A549 (cell line): Measurements from ENCODE around the gene COL5A1. TPM values are rescaled to one million over a fixed set of nuclear protein-coding genes. Genes with fewer than 3 reads are reported as not detected.

Experiments used
- ATAC-seq, 2 experiments: fragments of 200-7000 bp in 1 of 2; fragments of >200 bp in 1 of 2; cut with Nextera tagmentation in 1 of 2; cut with Tn5 transposase in 1 of 2; 3 replicates each; pipeline versions ENCODE4 v1.8.0 to v1.9.1; 2018 to 2020; ENCODE audit warnings: mild to moderate bottlenecking in 1 of 2, moderate library complexity in 1 of 2
- CTCF ChIA-PET: fragments of 300-600 bp; sonication (Branson Sonifier 250); formaldehyde crosslinking; extraction: SDS; loops from one replicate; lab custom pipeline; 2021; ENCODE audit warnings: antibody characterized with exemption, inconsistent platforms; lab: Yijun Ruan, JAX
- POLR2A ChIA-PET: fragments of 350-600 bp; formaldehyde crosslinking; extraction: SDS; loops from one replicate; lab custom pipeline; 2021; ENCODE audit warnings: antibody characterized with exemption, inconsistent platforms; lab: Yijun Ruan, JAX
- DNase-seq, 2 experiments: peaks; one replicate each; pipeline versions ENCODE4 v3.0.0 to v3.0.0-alpha.2; 2011 to 2016; ENCODE audit warnings: low read depth in 1 of 2, low spot score in 1 of 2
- FAIRE-seq: peaks from 2 replicates; lab custom pipeline; 2011; peaks lifted over from hg19 to GRCh38; lab: Jason Lieb, UNC
- H3K27ac ChIP-seq, 2 experiments: fragments of >200 bp; sonication (Bioruptor Twin); formaldehyde crosslinking; 3 replicates each; pipeline ENCODE4 v1.5.1; 2016 to 2017
- H3K4me1 ChIP-seq: fragments of >200 bp; sonication (Bioruptor Twin); formaldehyde crosslinking; 3 replicates; pipeline ENCODE4 v1.6.1; 2016
- H3K4me2 ChIP-seq: fragments of >200 bp; sonication (Bioruptor Twin); formaldehyde crosslinking; 3 replicates; pipeline ENCODE4 v1.6.1; 2016
- H3K4me3 ChIP-seq: fragments of >200 bp; sonication (Bioruptor Twin); formaldehyde crosslinking; 3 replicates; pipeline ENCODE4 v1.5.1; 2016
- H3K9me3 ChIP-seq: fragments of >200 bp; sonication (Bioruptor Twin); formaldehyde crosslinking; 3 replicates; pipeline ENCODE4 v1.6.1; 2016
- CHD4 ChIP-seq: fragments of 200-600 bp; sonication (generic); IDR thresholded peaks from 2 replicates; pipeline ENCODE4 v1.6.1; 2016; ENCODE audit warnings: antibody characterized with exemption, mild to moderate bottlenecking, borderline replicate concordance
- CTCF ChIP-seq: fragments of >200 bp; sonication (Bioruptor Twin); formaldehyde crosslinking; IDR thresholded peaks from 3 replicates; pipeline ENCODE4 v1.5.1; 2016
- EHMT2 ChIP-seq: fragments of 200-600 bp; sonication (generic); IDR thresholded peaks from 2 replicates; pipeline ENCODE4 v1.6.1; 2016; ENCODE audit warnings: antibody characterized with exemption, low read depth, mild to moderate bottlenecking, moderate library complexity
- ELK1 ChIP-seq: fragments of 150-350 bp; IDR thresholded peaks from 2 replicates; pipeline ENCODE4 v1.6.1; 2014; ENCODE audit warnings: low read depth, mild to moderate bottlenecking, low read length
- GATA3 ChIP-seq: IDR thresholded peaks from 2 replicates; pipeline ENCODE4 v1.6.1; 2012; ENCODE audit warnings: borderline replicate concordance
- HDAC2 ChIP-seq: fragments of 200-600 bp; sonication (generic); IDR thresholded peaks from 2 replicates; pipeline ENCODE4 v1.6.1; 2016
- HMGXB4 ChIP-seq: fragments of 250-450 bp; sonication (Bioruptor Pico); IDR thresholded peaks from 2 replicates; pipeline ENCODE4 v1.5.0; 2021; ENCODE audit warnings: mild to moderate bottlenecking, moderate library complexity, borderline replicate concordance
- HOXA7 ChIP-seq: fragments of 250-450 bp; sonication (Bioruptor Pico); IDR thresholded peaks from 2 replicates; pipeline ENCODE4 v1.5.0; 2020; ENCODE audit warnings: mild to moderate bottlenecking, moderate library complexity
- KDM1A ChIP-seq: fragments of 200-600 bp; sonication (generic); IDR thresholded peaks from 2 replicates; pipeline ENCODE4 v1.6.1; 2016; ENCODE audit warnings: low read depth, mild to moderate bottlenecking
- KDM5A ChIP-seq: fragments of 200-600 bp; sonication (generic); IDR thresholded peaks from 2 replicates; pipeline ENCODE4 v1.6.1; 2016; ENCODE audit warnings: antibody characterized with exemption, mild to moderate bottlenecking
- MAX ChIP-seq: IDR thresholded peaks from 2 replicates; pipeline ENCODE4 v1.6.1; 2012
- MAZ ChIP-seq: fragments of 150-350 bp; IDR thresholded peaks from 2 replicates; pipeline ENCODE4 v1.6.1; 2014; ENCODE audit warnings: antibody characterized with exemption, low read depth, low read length, borderline replicate concordance
- NFE2L2 ChIP-seq: fragments of 150-350 bp; conservative IDR thresholded peaks from 2 replicates; pipeline ENCODE4 v1.6.1; 2014; ENCODE audit warnings: low read length
- NPAS2 ChIP-seq: fragments of 250-450 bp; sonication (Bioruptor Pico); IDR thresholded peaks from 2 replicates; pipeline ENCODE4 v1.8.0; 2022; ENCODE audit warnings: mild to moderate bottlenecking, moderate library complexity, borderline replicate concordance
- NR3C1 ChIP-seq: fragments of >200 bp; sonication (Bioruptor Twin); formaldehyde crosslinking; IDR thresholded peaks from 3 replicates; pipeline ENCODE4 v1.6.1; 2017
- RAD21 ChIP-seq, 2 experiments: fragments of >200 bp in 1 of 2; sonication (Bioruptor Twin) in 1 of 2; formaldehyde crosslinking in 1 of 2; IDR thresholded peaks in 1 of 2; conservative IDR thresholded peaks in 1 of 2; 2 replicates in 1 of 2; 3 replicates in 1 of 2; pipeline ENCODE4 v1.6.1; 2012 to 2018; ENCODE audit warnings: inconsistent platforms in 1 of 2
- RARB ChIP-seq: fragments of 250-450 bp; sonication (Bioruptor Pico); IDR thresholded peaks from 2 replicates; pipeline ENCODE4 v1.8.0; 2021; ENCODE audit warnings: mild to moderate bottlenecking, moderate library complexity
- SMC3 ChIP-seq: fragments of >200 bp; sonication (Bioruptor Twin); formaldehyde crosslinking; IDR thresholded peaks from 3 replicates; pipeline ENCODE4 v1.6.1; 2018; ENCODE audit warnings: inconsistent platforms
- SREBF2 ChIP-seq: fragments of 450-650 bp; IDR thresholded peaks from 2 replicates; pipeline ENCODE4 v1.6.1; 2014; ENCODE audit warnings: mild to moderate bottlenecking, moderate library complexity
- USF2 ChIP-seq: fragments of 450-650 bp; IDR thresholded peaks from 2 replicates; pipeline ENCODE4 v1.6.1; 2014; ENCODE audit warnings: antibody characterized with exemption
- ZFP36 ChIP-seq: fragments of 450-650 bp; IDR thresholded peaks from 2 replicates; pipeline ENCODE4 v1.6.1; 2014; ENCODE audit warnings: borderline replicate concordance; ENCODE audit not compliant: partially characterized antibody
- ZNF302 ChIP-seq: fragments of 250-450 bp; sonication (Bioruptor Pico); IDR thresholded peaks from 2 replicates; pipeline ENCODE4 v1.9.0; 2021; ENCODE audit warnings: inconsistent platforms, mild to moderate bottlenecking, moderate library complexity
- WGBS: methylation state at CpG from one replicate; pipeline ENCODE4 v1.1.6; 2017; ENCODE audit errors: missing lambda C conversion rate; 5-methylcytosine and 5-hydroxymethylcytosine counted together
- polyA plus RNA-seq, 4 experiments: library from polyadenylated mRNA; depleted of rRNA in 3 of 4; stranded (reverse); fragments of >200 nt; fragmentation: RNase III in 1 of 4; extraction: RNeasy Plus Mini Kit Qiagen cat#74134 plus additional on column Dnase treatment in 1 of 4; gene quantifications; 2 replicates in 3 of 4; 3 replicates in 1 of 4; pipeline ENCODE4 v1.2.3, GENCODE V29; 2011 to 2017
- TF ChIP-seq, protein P1 (sequence below): fragments of 200-600 bp; sonication (generic); IDR thresholded peaks from 2 replicates; pipeline ENCODE4 v1.6.1; 2016; ENCODE audit warnings: antibody characterized with exemption, mild to moderate bottlenecking, moderate library complexity

The COL5A1 gene
- polyA plus RNA-seq, 2 of the 4 experiments (the other 2 are of a cell fraction): 16.1 to 67.5 TPM

DNA sequence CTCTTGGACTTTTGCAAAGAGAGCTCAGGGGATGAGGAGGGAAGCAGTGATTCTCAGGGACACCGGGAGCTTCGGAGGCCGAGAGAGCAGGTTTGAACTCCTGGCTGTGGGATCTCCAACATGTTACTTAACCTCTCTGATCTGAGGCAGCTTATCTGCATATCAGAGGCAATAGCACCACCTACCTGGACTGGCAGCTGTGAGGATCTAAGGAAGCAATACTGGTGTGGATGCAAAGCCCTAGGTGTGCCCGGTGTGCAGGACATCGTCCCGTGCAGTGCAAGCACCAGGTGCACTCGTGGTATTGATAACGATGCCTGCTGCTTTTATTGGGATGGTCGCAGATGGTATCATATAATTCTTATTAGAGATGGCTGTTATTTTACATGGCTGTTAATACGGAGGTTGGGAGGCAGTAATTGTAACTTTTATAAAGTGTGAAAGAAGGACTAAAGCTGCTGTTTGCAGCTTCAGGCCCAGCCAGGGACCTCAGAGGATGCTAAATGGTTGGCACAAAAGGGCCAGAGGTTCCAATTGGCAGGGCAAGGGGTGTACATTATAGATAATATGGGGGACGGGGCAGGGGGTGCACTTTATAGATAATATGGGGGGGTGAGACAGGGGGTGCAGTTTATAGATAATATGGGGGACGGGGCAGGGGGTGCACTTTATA, 14.9 kb downstream of the COL5A1 start:
- WGBS: 38% methylated on average over 9 of the region's 12 CpGs
- Histone ChIP-seq H3K27ac (no peak overlapping the region; a peak in 1 of 6 replicates), H3K9me3 (peaks cover 9% of the 10 kb centered on the region), H3K4me1 (peaks cover 37% of the 10 kb centered on the region), H3K4me2 (no peak overlapping the region), H3K4me3 (no peak overlapping the region)
- ATAC-seq (peak; percentile 70 to 81), DNase-seq (peak in 1 of 2 experiments; percentile 71), FAIRE-seq (no peak)
- ChIA-PET CTCF (interaction anchor here (1.0 to 4.7 kb wide), 20 partner anchors 9 to 488 kb away, joined by 3 to 45 read pairs (median 4); no protein-coding TSS in a partner anchor), POLR2A (interaction anchor here (1.6 kb wide), 1 partner anchor 207 kb away, joined by 4 read pairs; no protein-coding TSS in a partner anchor)
- TF ChIP-seq HMGXB4 (CRISPR knock-in tag): no peak
- TF ChIP-seq HOXA7 (CRISPR knock-in tag): no peak
- TF ChIP-seq NPAS2: no peak
- TF ChIP-seq KDM5A: no peak
- peak; percentile 47 for TF ChIP-seq CTCF
- no peak for TF ChIP-seq NR3C1
- TF ChIP-seq ZFP36: peak; percentile 88
- peak; percentile 50; the same call in 2 of the 3 replicates for TF ChIP-seq SMC3
- TF ChIP-seq KDM1A: no peak
- 0 out of 2 replicates have a peak, but pooled peaks have one; percentile 28 for TF ChIP-seq MAX
- TF ChIP-seq GATA3: 0 out of 2 replicates have a peak, but pooled peaks have one; percentile 23
- peak; percentile 69 to 71 for TF ChIP-seq RAD21 (conservative IDR thresholded peaks at IDR 0.05 in 1 of 2, IDR thresholded peaks at IDR 0.05 in 1 of 2)

DNA sequence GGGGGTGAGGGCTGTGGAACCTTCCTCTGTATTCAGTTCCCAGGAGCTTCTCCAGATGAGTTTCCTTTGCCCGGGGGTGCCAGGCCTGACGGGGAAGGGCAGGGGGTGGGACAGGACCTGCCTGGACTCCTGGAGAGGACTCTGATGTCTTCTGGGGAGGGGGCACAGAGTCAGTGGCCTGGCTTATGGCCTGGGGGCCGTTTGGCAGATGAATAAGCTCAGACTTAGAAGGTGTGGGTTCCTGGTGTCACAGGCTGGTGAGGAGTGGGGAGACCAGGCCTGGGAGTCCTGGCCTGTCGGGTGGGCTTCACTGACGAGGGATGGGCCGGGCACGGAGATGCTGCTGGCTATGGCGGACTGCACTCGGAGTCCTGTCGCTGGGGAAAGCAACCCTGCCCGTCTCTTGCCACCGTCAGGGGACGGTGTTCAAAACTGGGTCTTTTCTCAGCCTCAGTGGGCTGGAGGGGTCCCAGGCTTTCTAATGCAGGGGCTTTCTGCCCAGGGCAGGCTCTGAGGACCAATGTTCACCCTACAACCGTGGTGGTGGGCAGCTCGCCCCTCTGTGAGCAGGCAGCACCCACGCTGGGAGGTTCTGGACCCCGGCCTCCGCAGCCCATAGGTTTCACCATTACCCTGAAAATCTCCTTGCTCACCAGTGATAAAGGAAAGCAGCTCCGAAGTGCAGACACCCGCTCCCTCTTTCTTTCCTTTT, 16.2 kb downstream of the COL5A1 start:
- FAIRE-seq: no peak
- TF ChIP-seq USF2 (no peak), RAD21 (conservative IDR thresholded peaks at IDR 0.05 in 1 of 2, IDR thresholded peaks at IDR 0.05 in 1 of 2) (no peak), NFE2L2 (no peak), CHD4 (no peak), KDM5A (no peak), ZNF302 (CRISPR knock-in tag) (no peak), HDAC2 (no peak), ELK1 (no peak), SREBF2 (no peak), RARB (CRISPR knock-in tag) (no peak), MAZ (no peak), EHMT2 (no peak)
- TF ChIP-seq, protein P1, sequence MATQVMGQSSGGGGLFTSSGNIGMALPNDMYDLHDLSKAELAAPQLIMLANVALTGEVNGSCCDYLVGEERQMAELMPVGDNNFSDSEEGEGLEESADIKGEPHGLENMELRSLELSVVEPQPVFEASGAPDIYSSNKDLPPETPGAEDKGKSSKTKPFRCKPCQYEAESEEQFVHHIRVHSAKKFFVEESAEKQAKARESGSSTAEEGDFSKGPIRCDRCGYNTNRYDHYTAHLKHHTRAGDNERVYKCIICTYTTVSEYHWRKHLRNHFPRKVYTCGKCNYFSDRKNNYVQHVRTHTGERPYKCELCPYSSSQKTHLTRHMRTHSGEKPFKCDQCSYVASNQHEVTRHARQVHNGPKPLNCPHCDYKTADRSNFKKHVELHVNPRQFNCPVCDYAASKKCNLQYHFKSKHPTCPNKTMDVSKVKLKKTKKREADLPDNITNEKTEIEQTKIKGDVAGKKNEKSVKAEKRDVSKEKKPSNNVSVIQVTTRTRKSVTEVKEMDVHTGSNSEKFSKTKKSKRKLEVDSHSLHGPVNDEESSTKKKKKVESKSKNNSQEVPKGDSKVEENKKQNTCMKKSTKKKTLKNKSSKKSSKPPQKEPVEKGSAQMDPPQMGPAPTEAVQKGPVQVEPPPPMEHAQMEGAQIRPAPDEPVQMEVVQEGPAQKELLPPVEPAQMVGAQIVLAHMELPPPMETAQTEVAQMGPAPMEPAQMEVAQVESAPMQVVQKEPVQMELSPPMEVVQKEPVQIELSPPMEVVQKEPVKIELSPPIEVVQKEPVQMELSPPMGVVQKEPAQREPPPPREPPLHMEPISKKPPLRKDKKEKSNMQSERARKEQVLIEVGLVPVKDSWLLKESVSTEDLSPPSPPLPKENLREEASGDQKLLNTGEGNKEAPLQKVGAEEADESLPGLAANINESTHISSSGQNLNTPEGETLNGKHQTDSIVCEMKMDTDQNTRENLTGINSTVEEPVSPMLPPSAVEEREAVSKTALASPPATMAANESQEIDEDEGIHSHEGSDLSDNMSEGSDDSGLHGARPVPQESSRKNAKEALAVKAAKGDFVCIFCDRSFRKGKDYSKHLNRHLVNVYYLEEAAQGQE: no peak
- WGBS: 72% methylated on average over 14 of the region's 20 CpGs
- peak overlapping the region in 1 of 2 experiments; percentile 37; a peak in 1 of 6 replicates for H3K27ac ChIP-seq
- ChIA-PET CTCF (interaction anchor here (2.7 to 4.7 kb wide), 2 partner anchors 209 to 211 kb away, joined by 16 to 45 read pairs; no protein-coding TSS in a partner anchor), POLR2A (no interaction called here)
- peaks cover 39% of the 10 kb centered on the region for H3K4me1 ChIP-seq
- H3K4me2 ChIP-seq: no peak overlapping the region
- H3K9me3 ChIP-seq: peaks cover 9% of the 10 kb centered on the region
- ATAC-seq: no peak
- H3K4me3 ChIP-seq: no peak overlapping the region
- no peak for DNase-seq
